Amniotic stem cell (primary cell): Measurements from ENCODE around the gene HTRA1.

Source experiments
- DNase-seq: peaks from one replicate; lab custom pipeline; 2025; lab: John Stamatoyannopoulos, UW

HTRA1 gene

GRCh38 chr10:122516734-122517133 is 55.4 kb downstream of the HTRA1 start:
- no peak for DNase-seq

GRCh38 chr10:122519144-122519543 is 57.8 kb downstream of the HTRA1 start:
- no peak for DNase-seq

GRCh38 chr10:122519873-122520272 is 58.5 kb downstream of the HTRA1 start:
- DNase-seq, result no peak

GRCh38 chr10:122521011-122521410 is 59.7 kb downstream of the HTRA1 start:
- no peak for DNase-seq

- DNase-seq, result no peak
Observed at GRCh38 chr10:122524811-122525210, 63.5 kb downstream of the HTRA1 start.

- no peak for DNase-seq
Observed at GRCh38 chr10:122525788-122526187, 64.4 kb downstream of the HTRA1 start.

GRCh38 chr10:122526892-122527291 is 65.5 kb downstream of the HTRA1 start:
- DNase-seq, result no peak

- DNase-seq, result no peak
Observed at GRCh38 chr10:122530177-122530576, 68.8 kb downstream of the HTRA1 start.

- DNase-seq, result no peak
Observed at GRCh38 chr10:122531261-122531660, 69.9 kb downstream of the HTRA1 start.

- DNase-seq, result no peak
Observed at GRCh38 chr10:122531939-122532338, 70.6 kb downstream of the HTRA1 start.

- no peak for DNase-seq
Observed at GRCh38 chr10:122532601-122533296, 71.4 kb downstream of the HTRA1 start.

- DNase-seq, result no peak
Observed at GRCh38 chr10:122537545-122537944, 76.2 kb downstream of the HTRA1 start.

- DNase-seq, result no peak
Observed at GRCh38 chr10:122541541-122542002, 80.2 kb downstream of the HTRA1 start.

GRCh38 chr10:122543676-122544445 is 82.5 kb downstream of the HTRA1 start:
- DNase-seq, result no peak

GRCh38 chr10:122544493-122544892 is 83.1 kb downstream of the HTRA1 start:
- DNase-seq, result no peak

GRCh38 chr10:122546242-122546641 is 84.9 kb downstream of the HTRA1 start:
- DNase-seq, result no peak

GRCh38 chr10:122548407-122549085 is 87.2 kb downstream of the HTRA1 start:
- DNase-seq, result no peak

GRCh38 chr10:122549636-122550035 is 88.3 kb downstream of the HTRA1 start:
- no peak for DNase-seq

- no peak for DNase-seq
Observed at GRCh38 chr10:122550427-122550826, 89.1 kb downstream of the HTRA1 start.

GRCh38 chr10:122550983-122551382 is 89.6 kb downstream of the HTRA1 start:
- DNase-seq, result no peak

- DNase-seq, result no peak
Observed at GRCh38 chr10:122551450-122551849, 90.1 kb downstream of the HTRA1 start.

GRCh38 chr10:122553341-122553740 is 92.0 kb downstream of the HTRA1 start:
- no peak for DNase-seq
